GM19463 (cell line): ENCODE data around the gene FOXI2.
A peak's percentile ranks its signal among the peaks of the same experiment; 100 is the strongest.

Experiments used
- ATAC-seq: cut with Tn5 transposase; IDR thresholded peaks from one replicate; pipeline ENCODE4 v1.9.1; 2021; ENCODE audit warnings: mild to moderate bottlenecking, moderate library complexity; ENCODE audit not compliant: unreplicated experiment

Gene FOXI2

DNA sequence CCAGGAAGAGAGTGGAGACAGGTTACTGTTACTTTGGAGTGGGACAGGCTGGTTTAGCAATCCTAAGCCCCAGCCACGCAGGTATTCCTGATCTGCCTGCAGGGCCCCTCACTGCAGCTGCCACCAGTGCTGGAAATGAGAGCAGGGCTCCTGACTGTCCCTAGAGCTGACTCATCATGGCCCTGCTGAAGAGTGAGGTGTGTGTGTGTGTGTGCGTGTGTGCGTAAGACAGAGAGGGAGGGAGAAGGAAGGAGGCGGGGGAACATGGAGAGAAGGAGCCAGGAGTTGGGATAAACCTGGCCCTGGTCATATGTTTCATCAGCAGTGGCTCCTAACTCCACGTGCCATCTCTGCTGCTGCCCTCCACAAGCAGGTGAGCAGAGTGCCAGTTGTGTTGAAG, 3.6 kb downstream of the FOXI2 start:
- no peak for ATAC-seq

DNA sequence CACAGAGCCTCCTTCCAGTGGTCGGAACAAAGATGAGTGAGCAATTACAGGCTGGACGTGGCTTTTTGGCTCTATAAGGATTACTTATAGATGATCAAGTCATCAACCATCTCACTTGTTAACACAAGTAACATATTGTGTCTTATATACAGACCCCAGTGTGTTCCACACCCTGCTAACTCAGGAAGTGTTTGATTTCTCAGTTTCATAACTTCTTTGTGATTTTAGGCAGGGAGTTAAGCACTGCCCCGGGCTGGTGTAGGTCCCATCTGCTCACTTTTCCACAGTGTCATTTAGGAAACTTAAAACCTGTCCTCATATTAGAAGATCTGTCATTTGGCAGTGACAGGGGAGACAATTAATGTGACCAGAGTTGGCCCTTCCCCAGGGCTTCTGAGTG, 6.2 kb downstream of the FOXI2 start:
- no peak for ATAC-seq

DNA sequence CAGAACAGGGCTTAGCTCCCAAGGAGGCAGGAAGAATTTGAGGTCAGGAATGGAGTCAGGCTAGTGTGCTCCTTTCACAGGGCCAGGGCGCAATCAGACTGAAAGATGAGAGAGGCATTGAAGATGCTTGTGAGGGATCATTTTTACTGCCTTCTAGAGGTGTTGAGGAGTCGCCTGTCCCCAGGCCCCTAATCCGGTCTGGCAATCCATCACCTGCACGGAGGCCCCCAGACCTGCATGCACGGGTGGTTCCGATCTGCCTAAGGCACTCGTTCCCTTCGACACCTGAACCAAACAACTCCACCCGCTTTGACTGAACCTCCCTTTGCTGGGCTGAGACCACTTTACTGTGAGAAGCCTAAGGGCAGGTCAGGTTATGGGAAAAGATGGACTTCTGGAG, 8.0 kb downstream of the FOXI2 start:
- ATAC-seq, result no peak

DNA sequence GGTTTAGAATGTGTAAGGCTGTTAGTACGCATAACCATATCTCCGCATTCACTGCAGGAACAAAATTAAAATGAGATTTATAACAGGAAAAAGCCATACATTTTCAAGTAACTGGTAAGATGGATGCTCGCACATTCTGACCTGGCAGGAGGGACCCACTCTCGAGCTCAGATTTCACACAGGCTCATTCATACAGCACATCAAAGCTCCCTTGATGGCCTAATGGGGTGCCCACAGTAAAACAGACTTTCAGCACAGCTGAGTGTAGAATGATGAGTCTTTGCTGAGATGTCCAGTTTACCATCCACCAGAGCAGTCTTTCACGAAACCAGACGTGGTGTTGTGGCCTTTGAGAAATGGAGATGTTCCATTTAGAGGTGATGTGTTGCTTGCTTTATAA, 8.9 kb downstream of the FOXI2 start:
- no peak for ATAC-seq

DNA sequence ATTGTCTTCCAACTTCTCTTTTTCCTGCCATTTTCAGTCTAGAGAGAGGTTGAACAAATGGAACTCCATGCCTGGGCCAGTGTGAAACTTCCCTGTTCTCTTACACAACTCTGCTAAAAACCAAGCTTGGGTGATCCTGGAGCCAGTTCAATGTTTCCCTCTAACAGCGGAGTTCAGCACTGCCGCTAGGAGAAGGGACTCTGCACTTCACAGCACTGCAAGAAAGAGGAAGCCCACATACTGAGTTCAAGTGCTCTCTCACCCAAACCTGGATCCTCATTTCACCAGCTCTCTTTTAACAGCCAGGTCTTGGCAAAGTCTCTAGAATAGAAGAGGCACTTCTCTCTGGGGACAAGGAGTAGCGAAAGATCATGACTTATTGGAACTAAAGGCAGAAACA, 18.8 kb downstream of the FOXI2 start:
- ATAC-seq, result no peak

DNA sequence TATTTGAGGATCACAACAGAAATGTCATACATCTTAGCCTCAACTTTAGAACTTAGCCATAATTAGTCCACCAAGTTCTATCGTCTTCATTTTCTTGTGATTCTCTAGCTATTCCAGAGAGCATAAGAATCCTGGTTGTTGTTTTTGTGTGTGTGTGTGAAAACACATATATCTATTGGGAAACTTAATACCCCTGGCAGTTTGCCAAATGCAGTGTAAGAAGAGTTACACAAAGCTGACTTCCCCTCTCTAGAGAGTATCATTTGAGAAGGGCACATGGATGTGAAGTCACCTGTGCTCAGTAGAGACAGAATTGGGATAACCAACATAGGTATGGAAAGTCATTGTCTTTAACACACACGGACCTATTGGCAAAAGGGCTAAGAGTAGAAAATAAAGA, 19.3 kb downstream of the FOXI2 start:
- ATAC-seq, result no peak

DNA sequence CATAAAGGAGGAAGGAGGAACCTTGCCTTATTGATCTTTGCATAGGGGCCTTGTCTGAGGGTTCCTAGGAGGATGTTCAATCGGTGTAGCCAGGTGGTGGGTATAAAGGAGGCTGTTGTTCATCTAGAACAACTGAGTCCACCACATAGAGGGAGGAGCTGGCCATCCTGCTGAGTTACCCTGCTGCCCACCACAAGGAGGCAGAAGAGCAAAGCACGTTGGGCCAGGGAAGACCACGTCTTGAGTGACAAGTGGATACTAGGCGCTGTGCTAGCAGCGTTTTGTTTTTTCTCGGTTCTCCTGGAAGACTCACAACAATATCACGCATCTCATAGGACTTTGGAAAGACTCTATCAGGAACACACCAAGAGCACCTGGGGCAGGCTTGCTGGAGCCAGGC, 20.0 kb downstream of the FOXI2 start:
- no peak for ATAC-seq

DNA sequence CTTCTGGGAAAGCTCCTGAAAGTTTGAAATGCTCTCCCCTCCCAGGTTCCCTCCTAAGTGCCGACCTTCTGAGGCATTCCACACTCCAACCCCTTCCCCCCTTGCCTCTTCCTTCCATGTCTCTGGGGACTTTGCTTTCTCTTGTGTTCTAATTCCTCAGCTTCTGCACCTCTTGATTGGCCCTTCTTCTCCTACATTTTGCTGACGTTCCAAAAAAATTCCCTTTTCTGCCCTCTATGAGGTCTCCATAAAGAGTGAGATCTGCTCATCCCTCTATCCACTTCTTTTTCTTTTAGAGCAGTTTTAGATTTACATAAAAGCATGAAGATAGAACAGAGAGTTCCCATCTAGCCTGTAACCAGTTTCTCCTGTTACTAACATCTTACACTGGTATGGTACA, 22.3 kb downstream of the FOXI2 start:
- no peak for ATAC-seq

DNA sequence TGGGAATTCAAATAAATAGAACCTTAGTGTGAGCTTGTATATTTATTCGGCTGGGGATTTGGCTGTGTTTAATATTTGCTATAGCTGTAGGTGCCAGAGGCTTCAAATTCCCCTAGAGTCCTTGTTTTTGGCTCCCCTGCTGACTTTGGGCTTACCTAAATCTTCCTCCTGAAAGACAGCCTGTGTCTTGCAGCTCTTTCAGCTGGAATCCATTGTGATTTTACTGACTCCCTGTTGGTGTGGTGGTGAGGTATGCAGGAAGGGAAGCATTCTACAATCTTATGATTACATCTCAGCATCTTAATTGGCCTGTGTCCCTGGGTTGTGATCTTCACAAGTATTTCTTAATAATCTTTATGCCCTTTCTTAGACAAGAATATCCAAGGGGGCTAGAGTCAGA, 25.9 kb downstream of the FOXI2 start:
- no peak for ATAC-seq

DNA sequence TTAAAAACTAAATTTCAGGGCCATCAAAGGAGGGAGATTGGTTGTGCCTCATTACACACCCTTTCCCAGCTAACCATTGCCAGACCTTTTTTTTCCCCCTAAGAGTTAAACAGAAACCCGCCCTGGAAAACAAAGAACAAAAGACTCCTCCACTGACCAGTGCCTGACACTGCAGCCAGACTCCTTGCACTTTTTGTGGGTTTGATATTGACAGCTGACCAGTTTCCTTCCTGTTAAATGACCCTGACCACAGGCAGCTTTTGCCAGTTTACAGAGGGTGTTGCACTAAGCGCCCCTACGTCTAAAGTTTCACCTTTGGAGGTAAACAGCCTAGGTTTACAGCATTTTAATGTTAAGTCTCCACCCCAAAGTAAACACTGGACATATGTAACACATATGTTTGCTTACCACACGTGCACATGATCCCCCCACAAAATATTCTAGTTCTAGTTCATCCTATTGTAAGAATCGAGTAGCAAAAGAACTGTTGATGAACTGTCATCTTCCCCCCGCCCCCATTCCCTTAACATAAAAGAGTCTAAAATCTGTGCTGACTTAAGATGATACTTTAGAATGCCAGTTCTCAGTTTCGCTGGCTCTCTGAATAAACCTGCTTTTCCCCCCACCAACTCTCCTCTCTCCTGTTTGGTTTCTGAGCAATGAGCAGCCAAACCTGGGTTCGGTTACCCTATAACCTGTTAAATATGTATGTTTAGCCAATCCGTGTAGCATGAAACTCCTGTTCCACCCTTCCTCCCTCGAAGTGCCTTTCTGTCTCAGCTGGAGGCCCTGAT, 38.0 kb downstream of the FOXI2 start:
- ATAC-seq, result peak; percentile 50

DNA sequence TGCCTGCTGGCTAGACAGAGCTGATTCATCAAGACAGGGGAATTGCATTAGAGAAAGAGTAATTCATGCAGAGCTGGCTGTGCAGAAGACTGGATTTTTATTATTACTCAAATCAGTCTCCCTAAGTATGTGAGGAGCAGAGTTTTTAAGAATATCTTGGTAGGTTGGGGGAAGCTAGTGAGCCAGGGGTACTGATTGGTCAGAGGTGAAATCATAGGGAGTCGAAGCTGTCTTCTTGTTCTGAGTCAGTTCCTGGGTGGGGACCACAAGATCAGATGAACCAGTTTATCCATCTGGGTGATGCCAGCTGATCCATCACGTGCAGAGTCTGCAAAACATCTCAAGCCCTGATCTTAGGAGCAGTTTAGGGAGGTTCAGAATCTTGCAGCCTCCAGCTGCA, 39.8 kb downstream of the FOXI2 start:
- no peak for ATAC-seq

DNA sequence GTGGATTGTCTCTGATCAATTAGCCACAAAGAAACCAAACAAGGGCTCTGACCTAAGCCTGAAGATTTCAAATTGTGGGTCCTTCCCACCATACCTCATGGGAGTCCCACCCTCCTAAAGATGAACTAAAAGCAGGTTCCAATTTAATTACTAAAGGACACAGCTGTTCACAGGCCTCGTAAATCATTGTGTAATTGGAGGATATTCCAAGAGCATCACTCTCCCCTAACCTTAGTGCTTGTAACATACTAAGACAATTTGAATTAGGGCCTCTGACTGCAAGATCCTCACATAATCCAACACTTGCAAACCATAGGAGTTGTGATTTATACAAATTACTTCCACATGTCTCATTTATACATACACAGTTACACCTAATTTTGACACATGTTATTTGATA, 44.4 kb downstream of the FOXI2 start:
- no peak for ATAC-seq

DNA sequence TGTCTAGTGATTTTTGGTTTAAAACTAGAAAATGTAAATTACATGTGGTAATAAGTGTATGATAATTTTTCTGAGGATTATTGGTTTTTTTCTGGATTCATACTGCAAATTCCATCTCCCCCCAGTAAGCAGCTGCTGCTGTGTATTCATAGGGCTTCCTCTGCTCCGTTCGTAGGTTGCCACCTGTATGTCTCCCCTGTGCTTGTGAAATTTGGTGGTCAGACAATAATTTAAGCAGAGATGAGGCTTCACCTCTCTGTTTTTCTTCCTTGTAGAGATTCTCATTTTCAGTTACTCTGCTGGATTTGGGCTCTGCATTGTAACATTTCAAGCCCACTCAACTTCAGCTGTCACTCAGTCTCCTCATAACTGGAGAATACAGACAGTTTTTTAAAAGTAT, 50.9 kb downstream of the FOXI2 start:
- ATAC-seq, result no peak

DNA sequence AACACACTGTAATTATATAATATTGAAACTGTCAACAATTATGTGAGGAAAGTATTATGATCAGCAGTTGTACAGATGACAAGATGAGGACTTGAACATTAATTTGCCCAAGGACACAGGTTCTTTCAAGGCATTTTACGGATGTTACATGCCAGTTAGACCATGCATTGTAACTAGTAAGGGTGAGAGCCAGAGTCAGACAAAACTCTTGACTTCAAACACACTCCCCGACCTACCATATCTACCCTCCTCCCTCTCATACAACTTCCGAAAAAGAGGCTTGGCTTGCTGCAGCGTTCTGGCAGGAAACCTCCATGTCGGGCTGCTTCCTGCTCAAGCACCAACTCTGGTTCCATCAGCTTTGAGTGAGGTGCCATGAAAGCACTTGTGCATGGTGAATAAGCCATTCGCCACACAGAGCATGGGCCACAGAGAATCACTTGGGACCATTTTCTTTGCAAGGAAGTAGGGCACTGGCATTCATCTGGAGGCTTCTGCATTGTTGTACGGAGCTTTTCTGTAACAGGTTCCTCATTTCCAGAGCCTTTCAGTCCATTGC, 53.2 kb downstream of the FOXI2 start:
- ATAC-seq, result no peak
